ENCODE results near the gene ESRRG. TPM values are rescaled to one million over a fixed set of nuclear protein-coding genes. Genes with fewer than 3 reads are reported as not detected.

ESRRG gene
- total RNA-seq: 0.17 and 0.29 TPM in 2 replicates

DNA sequence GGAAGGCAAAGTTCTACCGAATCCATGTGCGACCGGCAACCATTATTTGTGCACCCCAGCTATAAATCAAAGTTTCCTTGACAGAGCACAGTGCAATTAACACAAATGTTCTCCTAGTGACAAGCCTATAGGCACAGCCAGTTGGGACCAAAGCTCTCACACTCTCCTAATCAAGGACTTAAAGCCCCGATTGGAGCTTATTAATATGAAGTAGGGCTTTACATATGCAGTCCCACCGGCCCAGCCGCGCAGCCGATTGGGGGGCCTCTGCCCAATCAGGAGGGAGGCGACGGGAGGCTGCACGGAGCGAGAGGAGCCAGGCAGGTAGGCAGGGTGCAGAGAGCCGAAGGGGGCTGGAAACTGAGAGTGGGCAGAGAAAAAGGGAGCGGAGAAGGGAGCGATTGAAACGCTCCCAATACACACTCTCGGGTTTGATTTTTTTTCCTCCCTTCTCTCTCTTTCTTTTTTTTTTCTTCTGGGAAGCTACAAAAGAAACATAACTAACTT is at the start of gene ESRRG:
Gene ESRRG (minus strand): TSS at position 156 of the 507 bp plus-strand sequence. CDS start 130 bp downstream, at position 26.

All from smooth muscle cell of trachea (primary cell).